Esophagus squamous epithelium (tissue), 5 donors: Measurements from ENCODE around the gene CARF. TPM values are rescaled to one million over a fixed set of nuclear protein-coding genes. Genes with fewer than 3 reads are reported as not detected.
A peak's percentile ranks its signal among the peaks of the same experiment; 100 is the strongest.

ENCODE experiments used
- DNase-seq: peaks from one replicate; lab custom pipeline; 2025; lab: John Stamatoyannopoulos, UW
- H3K27ac ChIP-seq, 4 donors: fragments of 200-600 bp; sonication (generic); one replicate each; pipeline ENCODE4 v1.5.1; 2016 to 2019; ENCODE audit warnings: mild to moderate bottlenecking in 1 of 4
- H3K27me3 ChIP-seq, 4 donors: fragments of 200-600 bp; sonication (generic); 1 replicate in 3 of 4; 2 replicates in 1 of 4; pipeline versions ENCODE4 v1.5.1 to v1.6.0; 2017 to 2021; ENCODE audit warnings: antibody characterized with exemption in 1 of 4
- H3K36me3 ChIP-seq, 3 donors: fragments of 200-600 bp; sonication (generic); one replicate each; pipeline ENCODE4 v1.5.1; 2016 to 2019
- H3K4me1 ChIP-seq, 3 donors: fragments of 200-600 bp; sonication (generic); one replicate each; pipeline ENCODE4 v1.5.1; 2017 to 2019
- H3K4me3 ChIP-seq, 4 donors: fragments of 200-600 bp; sonication (generic); 1 replicate in 3 of 4; 2 replicates in 1 of 4; pipeline ENCODE4 v1.5.1; 2016 to 2019; ENCODE audit warnings: mild to moderate bottlenecking in 2 of 4, moderate library complexity in 1 of 4
- H3K9me3 ChIP-seq, 3 donors: fragments of 200-600 bp; sonication (generic); one replicate each; pipeline ENCODE4 v1.5.1; 2016 to 2019
- POLR2A ChIP-seq, 4 donors: fragments of 450-650 bp; IDR thresholded peaks; one replicate each; pipeline ENCODE4 v1.6.1; 2017; ENCODE audit warnings: antibody characterized with exemption in 4 of 4, mild to moderate bottlenecking in 4 of 4, moderate library complexity in 3 of 4
- WGBS, 2 donors: methylation state at CpG; one replicate each; pipeline ENCODE4 v1.1.5; 2018; 5-methylcytosine and 5-hydroxymethylcytosine counted together
- intact Hi-C: fragments of 100-400 bp; cut with DNase I; formaldehyde crosslinking; loops from one replicate; pipeline ENCODE4 v1.15.0; 2022
- total RNA-seq, 4 donors: library from RNA; depleted of rRNA; stranded (reverse); fragments of >200 nt; gene quantifications; one replicate each; pipeline ENCODE4 v1.1.0, GENCODE V29; 2016
- TF ChIP-seq, protein P1 (sequence below), 6 experiments: fragments of 450-650 bp in 4 of 6; fragments of 200-600 bp in 2 of 6; sonication (generic) in 2 of 6; IDR thresholded peaks; one replicate each; pipeline ENCODE4 v1.5.1; 2016 to 2019; ENCODE audit warnings: antibody characterized with exemption in 6 of 6, mild to moderate bottlenecking in 4 of 6, moderate library complexity in 4 of 6
- donor health status: DM: yes; HTN: yes; CAD: no.

CARF gene
- total RNA-seq, 4 donors from 2014 or later: 2.4 to 11.6 (median 3.7) TPM

DNA sequence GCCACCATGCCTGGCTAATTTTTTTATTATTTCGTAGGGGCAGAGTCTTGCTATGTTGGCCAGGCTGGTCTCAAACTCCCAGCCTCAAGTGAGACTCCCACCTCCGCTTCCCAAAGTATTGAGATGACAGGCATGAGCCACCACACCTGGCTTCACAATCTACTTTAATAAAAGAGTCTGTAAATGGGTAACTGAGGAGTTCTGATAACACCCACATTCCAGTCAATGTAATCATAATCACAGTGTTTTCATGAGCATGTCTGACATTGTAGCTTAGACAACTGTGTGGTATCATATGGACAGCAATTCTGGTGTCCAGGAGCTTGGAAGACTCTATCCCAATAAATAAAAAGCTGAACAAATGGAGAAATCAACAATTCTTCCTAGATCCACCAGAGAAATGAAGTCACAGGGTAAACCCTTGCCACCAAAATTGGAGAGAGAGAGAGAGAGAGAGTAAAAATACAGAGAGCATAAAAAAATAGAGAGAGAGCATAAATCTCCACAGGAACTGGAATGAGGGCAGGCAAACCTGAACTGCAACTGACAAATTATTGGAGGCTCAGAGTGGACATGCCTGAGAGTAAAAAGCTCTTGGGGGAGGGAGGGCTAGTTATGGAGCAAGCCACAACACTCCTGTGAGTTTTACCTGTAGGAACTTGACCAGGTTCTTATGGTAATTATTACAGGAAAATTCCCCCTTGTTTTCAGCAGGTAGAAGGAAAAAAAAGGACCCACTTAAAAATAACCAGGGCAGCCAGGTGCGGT, 90.2 kb downstream of the CARF start:
- 53% methylated on average over 2 to 3 of the region's 3 CpGs for WGBS, 2 donors
- no peaks in the 10 kb centered on the region for H3K27me3 ChIP-seq
- no peaks in the 10 kb centered on the region for H3K36me3 ChIP-seq
- H3K27ac ChIP-seq: no peak overlapping the region
- no peak overlapping the region for H3K4me3 ChIP-seq
- no peaks in the 10 kb centered on the region for H3K9me3 ChIP-seq
- TF ChIP-seq, protein P1, sequence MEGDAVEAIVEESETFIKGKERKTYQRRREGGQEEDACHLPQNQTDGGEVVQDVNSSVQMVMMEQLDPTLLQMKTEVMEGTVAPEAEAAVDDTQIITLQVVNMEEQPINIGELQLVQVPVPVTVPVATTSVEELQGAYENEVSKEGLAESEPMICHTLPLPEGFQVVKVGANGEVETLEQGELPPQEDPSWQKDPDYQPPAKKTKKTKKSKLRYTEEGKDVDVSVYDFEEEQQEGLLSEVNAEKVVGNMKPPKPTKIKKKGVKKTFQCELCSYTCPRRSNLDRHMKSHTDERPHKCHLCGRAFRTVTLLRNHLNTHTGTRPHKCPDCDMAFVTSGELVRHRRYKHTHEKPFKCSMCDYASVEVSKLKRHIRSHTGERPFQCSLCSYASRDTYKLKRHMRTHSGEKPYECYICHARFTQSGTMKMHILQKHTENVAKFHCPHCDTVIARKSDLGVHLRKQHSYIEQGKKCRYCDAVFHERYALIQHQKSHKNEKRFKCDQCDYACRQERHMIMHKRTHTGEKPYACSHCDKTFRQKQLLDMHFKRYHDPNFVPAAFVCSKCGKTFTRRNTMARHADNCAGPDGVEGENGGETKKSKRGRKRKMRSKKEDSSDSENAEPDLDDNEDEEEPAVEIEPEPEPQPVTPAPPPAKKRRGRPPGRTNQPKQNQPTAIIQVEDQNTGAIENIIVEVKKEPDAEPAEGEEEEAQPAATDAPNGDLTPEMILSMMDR (IDR thresholded peaks at IDR 0.05): no peak
- TF ChIP-seq POLR2A (IDR thresholded peaks at IDR 0.05): no peak
- H3K4me1 ChIP-seq: peaks cover 0 to 5% (median 0%) of the 10 kb centered on the region in 3 donors
- DNase-seq: no peak
- intact Hi-C loops: no loop called here

DNA sequence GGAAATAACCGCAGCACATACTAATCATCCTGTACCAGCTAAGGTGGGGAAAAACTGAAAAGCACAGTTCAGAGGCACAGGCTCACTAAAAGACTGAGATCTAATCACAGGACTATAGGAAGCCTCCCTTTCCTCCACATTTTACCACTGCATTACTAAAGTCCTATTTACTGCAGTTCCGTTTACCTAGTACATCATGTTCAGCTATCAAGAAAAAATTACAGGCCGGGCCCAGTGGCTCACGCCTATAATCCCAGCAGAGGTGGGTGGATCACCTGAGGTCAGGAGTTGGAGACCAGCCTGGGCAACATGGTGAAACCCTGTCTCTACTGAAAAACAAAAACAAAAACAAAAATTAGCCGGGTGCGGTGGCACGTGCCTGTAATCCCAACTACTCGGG, 91.6 kb downstream of the CARF start:
- intact Hi-C loops: no loop called here
- WGBS, 2 donors: 90 to 94% methylated on average over 8 of the region's 8 CpGs
- H3K27me3 ChIP-seq: no peaks in the 10 kb centered on the region
- no peak for DNase-seq
- H3K4me3 ChIP-seq: no peak overlapping the region
- H3K36me3 ChIP-seq: no peaks in the 10 kb centered on the region
- no peak for TF ChIP-seq POLR2A (IDR thresholded peaks at IDR 0.05)
- TF ChIP-seq, protein P1 (IDR thresholded peaks at IDR 0.05): no peak
- peaks cover 0 to 5% (median 0%) of the 10 kb centered on the region in 3 donors for H3K4me1 ChIP-seq
- H3K9me3 ChIP-seq: no peaks in the 10 kb centered on the region
- no peak overlapping the region for H3K27ac ChIP-seq

DNA sequence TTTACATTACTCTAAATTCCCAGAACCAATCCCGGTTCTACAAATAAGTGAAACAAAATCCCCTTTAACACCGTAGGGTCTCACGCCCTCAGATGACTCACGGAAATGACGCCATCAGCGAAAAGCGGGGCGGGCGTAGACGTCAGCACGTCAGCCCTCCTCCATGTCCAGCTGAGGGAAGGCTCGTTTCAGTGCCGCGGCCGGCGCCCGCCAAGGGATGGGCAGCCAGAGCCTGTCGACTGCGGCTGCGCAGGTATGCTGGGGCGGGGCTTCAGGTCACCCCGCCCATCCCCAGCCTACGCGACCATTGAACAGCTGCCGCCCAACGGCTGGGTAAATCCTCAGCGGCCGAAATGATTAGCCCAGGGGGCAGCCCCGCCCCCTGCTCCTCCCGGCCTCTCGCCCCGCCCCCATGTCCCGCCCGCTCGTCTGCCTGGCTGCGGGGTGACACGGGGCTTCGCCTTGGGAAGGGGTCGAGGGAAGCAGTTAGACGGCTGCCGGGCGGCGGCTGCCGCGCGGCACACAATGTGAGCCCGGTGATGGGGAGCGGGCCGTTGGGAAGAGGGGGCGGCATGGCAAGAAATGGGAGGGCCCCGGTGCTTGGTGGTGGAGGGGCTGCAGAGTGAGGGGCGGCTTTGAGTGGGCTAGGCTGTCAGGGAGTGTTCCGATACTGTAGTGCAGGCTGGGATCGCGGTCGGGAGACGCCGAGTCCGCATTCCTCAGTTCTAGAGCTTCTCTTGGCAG, 102.6 kb downstream of the CARF start, which contains the start of gene NBEAL1:
NBEAL1 (plus strand) TSS at position 420 of the 744 bp plus-strand sequence. CDS start 1,510 bp downstream, outside the sequence.
- Histone ChIP-seq H3K9me3 (no peaks in the 10 kb centered on the region), H3K4me1 (peaks cover 13 to 54% (median 16%) of the 10 kb centered on the region in 3 donors), H3K27me3 (no peaks in the 10 kb centered on the region), H3K27ac (peak within 1 kb of the TSS; percentile 95 to 98 (median 97)), H3K4me3 (peak within 1 kb of the TSS; percentile 82 to 92 (median 88)), H3K36me3 (no peaks in the 10 kb centered on the region)
- WGBS, 2 donors: 0% methylated on average over 10 to 28 of the region's 59 CpGs
- TF ChIP-seq, protein P1 (IDR thresholded peaks at IDR 0.05): no peak
- peak in 3 of 4 donors; percentile 10 to 88 (median 79) for TF ChIP-seq POLR2A (IDR thresholded peaks at IDR 0.05)
- intact Hi-C loops: no loop called here
- DNase-seq: peak; percentile 83

DNA sequence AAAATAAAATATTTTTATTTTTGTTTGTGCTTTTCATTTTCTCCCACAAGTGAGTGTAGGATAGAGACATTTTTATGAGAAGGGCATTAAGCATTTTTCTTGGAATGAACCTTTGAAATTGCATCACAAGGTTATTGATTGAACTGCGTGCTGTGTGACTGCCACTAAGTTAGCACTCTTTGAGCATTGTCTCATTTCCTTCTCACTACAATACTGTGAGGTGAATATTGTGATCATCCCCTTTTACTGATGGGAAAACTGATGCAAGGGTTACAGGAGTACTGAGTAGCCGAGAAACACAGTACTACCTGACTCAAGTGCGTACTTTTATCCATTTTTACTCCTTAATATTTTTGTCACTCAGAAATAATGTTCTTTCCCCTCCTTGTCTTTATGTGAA, 104.6 kb downstream of the CARF start:
- H3K27ac ChIP-seq: peak overlapping the region in 3 of 4 donors; percentile 19 to 98 (median 95)
- H3K4me1 ChIP-seq: peaks cover 13 to 61% (median 18%) of the 10 kb centered on the region in 3 donors
- H3K4me3 ChIP-seq: peak overlapping the region in 3 of 4 donors; percentile 82 to 92 (median 88)
- no peak for DNase-seq
- intact Hi-C loops: no loop called here
- no peaks in the 10 kb centered on the region for H3K36me3 ChIP-seq
- no peaks in the 10 kb centered on the region for H3K27me3 ChIP-seq
- 44 to 49% methylated on average over 3 of the region's 3 CpGs for WGBS, 2 donors
- TF ChIP-seq, protein P1 (IDR thresholded peaks at IDR 0.05): no peak
- TF ChIP-seq POLR2A (IDR thresholded peaks at IDR 0.05): no peak
- H3K9me3 ChIP-seq: no peaks in the 10 kb centered on the region
